ENCODE results near the gene AVEN.

AVEN gene

GRCh38 chr15:33982516-33982915 is 56.5 kb downstream of the AVEN start:
- DNase-seq = no peak

DNA sequence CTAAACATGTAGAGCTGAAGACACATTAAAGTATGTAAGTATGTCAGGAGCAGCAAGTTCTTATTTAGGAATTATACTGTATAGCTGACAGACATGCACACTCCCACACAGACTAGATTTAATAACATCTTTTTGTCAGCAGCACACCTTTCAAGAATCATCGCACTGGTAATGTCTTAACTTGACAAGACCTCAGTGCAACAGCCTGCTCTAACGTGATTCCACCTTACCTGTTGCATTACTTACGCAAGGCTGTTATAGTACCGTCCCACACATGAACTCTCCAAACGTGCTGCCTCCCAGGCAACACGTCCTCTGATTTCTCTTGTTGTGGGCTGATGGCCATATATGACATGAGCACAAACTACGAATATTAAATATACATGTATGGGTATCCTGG is 58.8 kb downstream of the AVEN start:
- DNase-seq = no peak

DNA sequence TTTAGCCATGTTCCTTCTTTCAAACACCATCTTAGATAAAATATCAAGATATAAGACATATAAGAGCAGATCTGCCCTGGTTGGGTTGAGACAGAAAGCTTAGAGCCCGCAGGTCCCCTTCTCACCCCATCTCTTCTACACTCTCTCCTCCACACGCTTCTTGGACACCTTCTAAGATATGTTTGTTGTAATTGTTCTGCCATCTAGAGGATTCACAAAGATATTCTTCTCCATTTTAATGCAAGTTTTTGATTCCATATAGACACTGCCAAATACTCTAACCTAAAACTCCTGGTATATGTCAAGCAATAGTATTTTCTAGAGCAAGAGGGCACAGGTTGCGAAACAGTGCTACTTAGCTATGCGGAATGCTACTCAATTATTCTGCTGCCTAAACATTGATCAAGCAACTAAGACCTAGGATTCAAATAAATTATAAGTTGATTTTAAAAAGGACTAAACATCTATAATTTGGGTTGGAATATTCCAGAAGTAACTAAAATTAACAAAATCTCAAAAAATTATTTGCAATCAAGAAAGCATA is 63.9 kb downstream of the AVEN start:
- no peak for DNase-seq

DNA sequence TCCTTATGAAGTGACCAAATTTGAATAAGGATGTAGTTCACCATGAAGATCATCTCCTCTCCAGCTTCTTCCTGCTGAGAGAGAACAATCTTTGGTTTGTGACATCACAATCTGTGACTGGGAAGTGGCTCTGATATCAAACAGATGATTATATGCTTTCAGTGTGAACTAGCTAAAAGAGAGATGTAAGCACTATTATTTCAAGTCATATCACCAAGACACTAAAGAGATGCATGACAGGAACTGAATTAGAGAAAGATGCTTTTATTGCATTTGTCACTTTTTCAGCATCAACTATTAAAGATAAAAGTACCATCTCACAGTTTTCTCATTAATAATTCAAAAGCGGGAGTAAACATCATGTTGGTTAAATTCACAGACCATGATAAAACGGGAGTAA is 67.2 kb downstream of the AVEN start:
- no peak for DNase-seq

DNA sequence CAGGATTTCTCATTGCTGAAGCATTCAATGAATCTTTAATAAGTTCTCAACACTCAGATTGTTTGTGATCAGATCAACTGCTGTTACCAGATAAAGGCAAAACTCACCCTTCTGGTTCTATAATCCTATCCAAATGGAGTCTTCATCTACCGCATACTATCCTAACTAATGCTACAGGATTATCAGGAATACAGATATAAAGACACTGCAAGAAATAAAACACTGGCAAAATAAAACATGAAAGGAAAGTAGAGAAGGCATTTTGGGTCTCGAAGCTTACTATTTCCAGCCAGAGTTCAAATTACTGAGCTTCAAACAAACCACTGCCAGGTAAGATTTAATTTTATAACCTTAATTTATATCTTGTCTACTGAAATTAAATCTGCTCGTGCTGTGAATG is 70.2 kb downstream of the AVEN start:
- DNase-seq = no peak

GRCh38 chr15:33968224-33968623 is 70.8 kb downstream of the AVEN start, which contains the start of gene CHRM5:
Gene CHRM5 (plus strand): TSS chr15:33968497. CDS start chr15:34062718, 94,221 bp downstream.
- DNase-seq = no peak

- DNase-seq = no peak
Measured at GRCh38 chr15:33964665-33965040, 74.4 kb downstream of the AVEN start.

DNA sequence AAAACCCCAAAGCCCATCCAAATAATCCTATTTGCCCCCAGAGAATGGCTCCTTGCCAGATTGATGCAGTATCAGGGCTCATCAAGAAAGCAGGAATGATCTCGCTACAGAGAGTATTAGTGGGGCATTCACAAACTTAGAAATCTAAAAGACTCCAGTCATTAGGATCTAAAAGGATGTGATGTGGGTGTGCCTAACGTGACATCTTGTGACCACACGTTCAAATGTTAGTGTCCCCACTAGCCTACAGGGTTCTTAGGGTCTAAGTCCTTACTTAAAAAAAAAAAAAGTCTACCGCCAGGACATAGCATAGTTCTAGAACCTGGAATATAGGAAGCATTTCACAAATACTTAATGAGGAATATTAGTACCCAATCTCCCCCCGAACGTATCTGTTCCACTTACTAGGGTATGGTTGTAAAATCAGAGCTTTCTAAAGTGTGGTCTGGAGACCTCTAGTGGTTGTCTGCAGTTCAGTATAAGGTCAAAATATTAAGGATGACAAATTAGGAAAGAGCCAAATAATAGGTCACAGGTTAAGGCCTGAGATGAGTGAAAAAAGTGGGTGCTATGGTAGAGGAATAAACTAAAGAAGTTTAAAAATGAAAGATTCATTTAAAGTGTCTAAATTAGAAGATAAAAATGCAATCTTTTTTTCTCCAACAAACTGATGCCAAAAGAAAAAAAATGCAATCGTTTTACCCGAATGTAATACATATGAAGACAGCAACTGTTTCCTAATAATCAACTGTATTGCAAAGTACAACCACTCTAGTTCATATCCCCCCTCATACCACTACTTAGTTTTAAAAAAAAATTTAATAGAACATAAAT is 75.0 kb downstream of the AVEN start:
- peak; percentile 18 to 32 for DNase-seq

DNA sequence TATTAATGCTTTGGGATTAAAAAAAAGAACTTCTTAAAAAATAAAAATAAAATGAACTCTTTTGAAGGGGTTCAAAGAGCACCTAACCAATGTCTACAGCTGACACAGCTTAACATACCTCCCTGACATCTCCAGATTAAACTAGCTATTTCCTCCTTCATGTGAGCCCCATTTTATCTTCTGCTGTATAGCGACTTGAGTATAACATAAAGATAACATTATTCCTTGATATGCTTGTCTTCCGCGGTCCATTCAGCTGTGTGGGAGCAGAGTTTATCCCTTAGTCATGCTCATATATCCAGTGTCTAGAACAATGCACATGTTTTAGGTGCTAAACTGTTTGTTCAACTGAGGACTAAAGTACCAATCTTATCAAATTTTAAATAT is 78.5 kb downstream of the AVEN start:
- no peak for DNase-seq

DNA sequence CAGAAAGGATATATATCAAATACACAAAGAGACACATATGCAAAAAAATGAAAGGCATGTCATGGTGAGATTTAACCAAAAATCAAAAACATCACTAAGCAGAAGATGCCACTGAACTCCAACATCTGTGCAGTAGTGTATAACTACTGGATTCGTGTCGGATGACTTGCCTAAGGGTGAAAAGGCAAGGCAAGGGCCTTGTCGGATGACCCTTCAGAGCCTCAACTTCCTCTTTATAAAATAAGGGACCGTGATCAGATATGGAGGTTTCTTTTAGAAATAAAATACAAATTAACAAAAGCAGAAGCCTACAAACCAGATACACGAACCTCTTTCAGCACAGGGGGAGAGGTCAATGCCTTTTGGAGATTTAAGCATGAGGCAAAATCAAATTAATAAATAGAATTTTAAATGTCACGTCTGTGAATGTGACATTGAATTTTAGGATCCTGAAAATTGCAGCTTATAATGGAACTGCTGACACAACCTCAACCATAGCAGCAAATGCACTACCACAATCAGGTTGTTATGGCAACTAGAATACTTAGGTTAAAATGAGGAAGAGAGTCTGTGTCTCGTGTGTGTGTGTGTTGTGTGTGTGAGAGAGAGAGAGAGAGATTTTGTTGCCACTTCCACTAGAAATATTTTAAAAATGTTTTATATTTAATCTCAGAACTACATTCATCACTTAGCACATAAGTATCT is 79.0 kb downstream of the AVEN start:
- DNase-seq = peak; percentile 14 to 35

DNA sequence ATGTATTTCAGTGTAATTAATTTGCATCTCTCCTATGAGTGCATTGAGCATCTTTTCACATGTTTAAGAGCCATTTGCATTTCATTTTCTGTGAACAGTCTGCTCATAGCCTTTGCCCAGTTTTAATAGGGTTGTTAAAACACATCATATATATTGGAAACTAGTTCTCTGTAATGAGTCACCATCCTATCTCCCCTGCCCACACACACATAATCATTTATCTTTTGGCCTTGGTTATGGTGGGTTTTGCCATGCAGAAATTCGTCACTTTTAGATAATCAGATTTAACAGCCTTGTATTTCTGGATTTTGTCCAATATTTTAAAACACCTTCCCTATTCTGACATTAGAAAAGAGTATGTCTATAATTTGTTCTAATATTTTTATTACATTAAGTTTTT is 82.6 kb downstream of the AVEN start:
- no peak for DNase-seq

GRCh38 chr15:33955945-33956344 is 83.1 kb downstream of the AVEN start:
- no peak for DNase-seq

- DNase-seq = no peak
Measured at GRCh38 chr15:33946152-33946551, 92.9 kb downstream of the AVEN start.

DNA sequence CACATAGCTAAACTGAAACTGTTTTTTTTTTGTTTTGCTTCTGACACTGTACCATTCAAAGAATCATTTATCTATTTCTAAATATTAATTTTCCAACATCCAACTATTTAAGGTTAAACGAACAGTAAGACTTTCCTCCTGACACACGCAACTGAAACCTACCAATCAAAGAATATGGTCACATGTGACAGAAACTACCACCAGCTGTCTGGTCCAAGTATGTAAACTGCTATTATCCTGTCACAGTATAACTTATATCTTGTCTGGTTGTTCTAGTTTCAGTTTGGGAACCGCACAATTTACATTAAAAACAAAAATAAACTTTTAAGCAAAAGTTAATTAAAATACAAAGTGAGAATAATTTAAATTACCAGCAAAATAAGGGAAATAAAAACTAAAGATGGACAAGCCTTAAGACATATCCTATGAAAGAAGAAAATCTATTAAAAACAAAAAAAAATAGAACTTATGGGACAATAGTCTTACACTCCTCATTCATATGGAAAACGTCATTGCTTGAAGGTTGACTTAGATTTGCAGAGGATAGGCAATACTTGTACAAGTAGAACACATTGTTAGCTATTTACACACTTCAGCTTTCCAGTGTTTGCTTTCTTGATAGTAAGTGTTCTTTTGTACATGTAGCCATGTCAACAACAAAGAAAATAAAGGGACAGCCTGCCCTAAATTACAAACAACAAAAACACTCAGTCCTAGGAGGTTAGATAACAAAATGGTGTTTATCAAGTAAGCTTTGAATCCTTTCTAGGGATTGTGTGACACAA is 97.5 kb downstream of the AVEN start:
- DNase-seq = no peak

- DNase-seq = no peak
Measured at GRCh38 chr15:33934921-33935320, 104.1 kb downstream of the AVEN start.

DNA sequence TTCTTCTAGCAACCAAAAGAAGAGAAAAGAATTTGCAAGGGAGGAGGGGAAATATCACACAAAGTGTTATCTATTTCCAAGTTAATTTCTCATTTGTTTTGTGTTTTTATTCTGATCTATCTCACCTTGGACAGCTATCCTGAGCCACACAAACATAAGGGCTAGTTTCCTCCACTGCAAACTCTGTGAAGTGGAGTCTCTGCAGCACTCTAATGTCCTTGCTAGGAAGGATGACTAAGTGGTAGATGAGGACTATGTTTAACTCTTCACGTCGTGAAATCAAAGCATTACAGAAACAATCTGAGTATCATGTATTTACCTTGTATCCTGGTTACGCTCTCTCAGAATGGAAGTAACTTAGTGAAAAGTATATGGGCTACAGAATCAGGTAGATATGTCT is 104.6 kb downstream of the AVEN start:
- no peak for DNase-seq

- no peak for DNase-seq
Measured at GRCh38 chr15:33932734-33933133, 106.3 kb downstream of the AVEN start.

GRCh38 chr15:33926260-33926659 is 112.7 kb downstream of the AVEN start:
- no peak for DNase-seq

GRCh38 chr15:33923446-33923845 is 115.6 kb downstream of the AVEN start:
- no peak for DNase-seq

GRCh38 chr15:33915571-33916407 is 123.2 kb downstream of the AVEN start:
- no peak for DNase-seq

GRCh38 chr15:33913459-33913858 is 125.5 kb downstream of the AVEN start:
- DNase-seq = no peak

GRCh38 chr15:33912326-33912725 is 126.7 kb downstream of the AVEN start:
- DNase-seq = no peak

Data from inflammatory macrophage treated with lipopolysaccharide for 1 hour (primary cell).